H1 (cell line): ENCODE results near the gene ASGR2. TPM values are rescaled to one million over a fixed set of nuclear protein-coding genes. Genes with fewer than 3 reads are reported as not detected.

ENCODE experiments used
- CTCF ChIA-PET: fragments of 300-600 bp; sonication (Branson Sonifier 250); formaldehyde crosslinking; loops from one replicate; lab custom pipeline; 2021; ENCODE audit not compliant: partially characterized antibody; lab: Charles Lee
- POLR2A ChIA-PET: fragments of 300-600 bp; sonication (Branson Sonifier 250); formaldehyde crosslinking; loops from one replicate; lab custom pipeline; 2021; ENCODE audit warnings: inconsistent platforms; ENCODE audit not compliant: partially characterized antibody; lab: Charles Lee
- DNase-seq, 2 experiments: peaks; one replicate each; pipeline versions ENCODE4 v3.0.0 to v3.0.0-alpha.2; 2010 to 2022; ENCODE audit warnings: low spot score in 2 of 2, low read depth in 1 of 2, mixed read lengths in 1 of 2
- FAIRE-seq: peaks from 2 replicates; lab custom pipeline; 2011; peaks lifted over from hg19 to GRCh38; lab: Jason Lieb, UNC
- H2AFZ ChIP-seq: 2 replicates; pipeline ENCODE4 v1.8.1; 2012; ENCODE audit warnings: low read length, inconsistent platforms
- H2AK5ac ChIP-seq: 2 replicates; pipeline ENCODE4 v1.6.1; 2013; ENCODE audit warnings: low read depth, low read length
- H2BK120ac ChIP-seq: replicated peaks from 2 replicates; pipeline ENCODE3; 2013; ENCODE audit warnings: low read depth, low read length, inconsistent platforms
- H2BK12ac ChIP-seq: 2 replicates; pipeline ENCODE4 v1.6.1; 2013; ENCODE audit warnings: low read depth, low read length
- H2BK15ac ChIP-seq: 2 replicates; pipeline ENCODE4 v1.6.1; 2013; ENCODE audit warnings: low read length
- H2BK20ac ChIP-seq: 2 replicates; pipeline ENCODE4 v1.6.1; 2013; ENCODE audit warnings: low read length
- H2BK5ac ChIP-seq: 2 replicates; pipeline ENCODE4 v1.6.1; 2013; ENCODE audit warnings: low read depth, low read length
- H3K14ac ChIP-seq: 2 replicates; pipeline ENCODE4 v1.6.1; 2013; ENCODE audit warnings: inconsistent platforms; ENCODE audit not compliant: insufficient read length
- H3K18ac ChIP-seq: 2 replicates; pipeline ENCODE4 v1.6.1; 2013; ENCODE audit warnings: low read length; ENCODE audit errors: extremely low read depth
- H3K23ac ChIP-seq: 2 replicates; pipeline ENCODE4 v1.6.1; 2013; ENCODE audit warnings: inconsistent platforms; ENCODE audit not compliant: insufficient read length
- H3K23me2 ChIP-seq: 2 replicates; pipeline ENCODE4 v1.6.1; 2013; ENCODE audit warnings: low read depth, low read length
- H3K27ac ChIP-seq: 2 replicates; pipeline ENCODE4 v1.6.1; 2011; ENCODE audit warnings: low read depth, low read length, inconsistent platforms
- H3K27me3 ChIP-seq, 4 experiments: replicated peaks in 1 of 4; 1 replicate in 1 of 4; 2 replicates in 3 of 4; pipeline versions ENCODE4 v1.6.1 to v1.8.1; 2011 to 2013; ENCODE audit warnings: low read length in 3 of 4, mild to moderate bottlenecking in 3 of 4, inconsistent platforms in 2 of 4, mixed read lengths in 2 of 4, moderate library complexity in 1 of 4; ENCODE audit not compliant: control insufficient read depth in 3 of 4, insufficient read depth in 3 of 4; ENCODE audit errors: extremely low read depth in 1 of 4
- H3K36me3 ChIP-seq, 4 experiments: 2 replicates each; pipeline versions ENCODE4 v1.6.1 to v1.8.1; 2011 to 2013; ENCODE audit warnings: mild to moderate bottlenecking in 4 of 4, low read length in 3 of 4, moderate library complexity in 2 of 4, control low read depth in 1 of 4, inconsistent platforms in 1 of 4; ENCODE audit not compliant: insufficient read depth in 4 of 4, control insufficient read depth in 2 of 4
- H3K4ac ChIP-seq: replicated peaks from 2 replicates; pipeline ENCODE3; 2013; ENCODE audit warnings: low read length, low read depth, mixed read lengths, inconsistent platforms; ENCODE audit not compliant: insufficient read length
- H3K4me1 ChIP-seq, 4 experiments: replicated peaks in 1 of 4; 1 replicate in 1 of 4; 2 replicates in 3 of 4; pipeline versions ENCODE4 v1.6.1 to v1.8.1; 2011 to 2013; ENCODE audit warnings: low read length in 3 of 4, inconsistent platforms in 2 of 4, mixed read lengths in 1 of 4; ENCODE audit not compliant: insufficient read depth in 4 of 4, control insufficient read depth in 3 of 4
- H3K4me2 ChIP-seq, 2 experiments: 2 replicates each; pipeline versions ENCODE4 v1.6.1 to v1.8.1; 2011 to 2013; ENCODE audit warnings: low read depth in 2 of 2, low read length in 2 of 2, control low read depth in 1 of 2, inconsistent platforms in 1 of 2, mild to moderate bottlenecking in 1 of 2; ENCODE audit not compliant: insufficient read depth in 1 of 2
- H3K4me3 ChIP-seq, 4 experiments: fragments of 200-600, 300-600 bp in 1 of 4; sonication (generic), shearing (Covaris generic), sonication (Bioruptor Twin) in 1 of 4; 2 replicates each; pipeline versions ENCODE4 v1.5.1 to v1.8.1; 2011 to 2016; ENCODE audit warnings: low read length in 4 of 4, low read depth in 3 of 4, control low read depth in 2 of 4, inconsistent platforms in 2 of 4, mild to moderate bottlenecking in 2 of 4, mixed read lengths in 1 of 4, moderate library complexity in 1 of 4; ENCODE audit not compliant: insufficient read depth in 2 of 4; ENCODE audit errors: extremely low read depth in 1 of 4
- H3K56ac ChIP-seq: replicated peaks from 2 replicates; pipeline ENCODE3; 2013; ENCODE audit warnings: low read depth, mild to moderate bottlenecking, mixed read lengths, low read length, inconsistent platforms; ENCODE audit not compliant: insufficient read length
- H3K79me1 ChIP-seq: 2 replicates; pipeline ENCODE4 v1.6.1; 2013; ENCODE audit warnings: low read depth, low read length, control low read depth
- H3K79me2 ChIP-seq, 2 experiments: 2 replicates each; pipeline versions ENCODE4 v1.6.1 to v1.8.1; 2012 to 2013; ENCODE audit warnings: low read length in 2 of 2, mild to moderate bottlenecking in 2 of 2, inconsistent platforms in 1 of 2; ENCODE audit not compliant: insufficient read depth in 2 of 2, control insufficient read depth in 1 of 2
- H3K9ac ChIP-seq, 4 experiments: replicated peaks in 1 of 4; 1 replicate in 1 of 4; 2 replicates in 3 of 4; pipeline versions ENCODE4 v1.6.1 to v1.8.1; 2011 to 2013; ENCODE audit warnings: low read depth in 3 of 4, low read length in 3 of 4, control low read depth in 2 of 4, mild to moderate bottlenecking in 2 of 4, moderate library complexity in 2 of 4, inconsistent platforms in 1 of 4; ENCODE audit errors: extremely low read depth in 1 of 4
- H3K9me3 ChIP-seq, 2 experiments: 2 replicates each; pipeline versions ENCODE4 v1.6.1 to v1.8.1; 2012 to 2013; ENCODE audit warnings: mild to moderate bottlenecking in 2 of 2, moderate library complexity in 2 of 2, control low read depth in 1 of 2, inconsistent platforms in 1 of 2, low read depth in 1 of 2, low read length in 1 of 2, mixed read lengths in 1 of 2; ENCODE audit not compliant: insufficient read depth in 2 of 2
- H4K20me1 ChIP-seq, 2 experiments: replicated peaks in 1 of 2; 2 replicates each; pipeline versions ENCODE3 to v1.8.1; 2011 to 2013; ENCODE audit warnings: inconsistent platforms in 2 of 2, low read length in 2 of 2, mild to moderate bottlenecking in 1 of 2; ENCODE audit not compliant: insufficient read depth in 2 of 2, control insufficient read depth in 1 of 2
- H4K5ac ChIP-seq: 2 replicates; pipeline ENCODE4 v1.6.1; 2013; ENCODE audit warnings: low read length, low read depth, mixed read lengths, inconsistent platforms; ENCODE audit not compliant: insufficient read length
- H4K8ac ChIP-seq: 2 replicates; pipeline ENCODE4 v1.8.0; 2013; ENCODE audit warnings: mild to moderate bottlenecking, moderate library complexity, low read length, inconsistent platforms; ENCODE audit not compliant: insufficient read depth; ENCODE audit errors: extremely low read depth
- H4K91ac ChIP-seq: replicated peaks from 2 replicates; pipeline ENCODE3; 2013; ENCODE audit warnings: low read length, mixed read lengths, inconsistent platforms; ENCODE audit not compliant: insufficient read length
- CREB1 ChIP-seq: IDR thresholded peaks from 2 replicates; pipeline ENCODE4 v1.6.1; 2012; ENCODE audit warnings: inconsistent platforms
- HDAC2 ChIP-seq, 2 experiments: fragments of 300-600 bp in 1 of 2; sonication (generic) in 1 of 2; IDR thresholded peaks; 2 replicates each; pipeline ENCODE4 v1.6.1; 2011 to 2012; ENCODE audit warnings: low read depth in 2 of 2, low read length in 2 of 2, mild to moderate bottlenecking in 2 of 2, moderate library complexity in 2 of 2, borderline replicate concordance in 1 of 2, inconsistent platforms in 1 of 2
- KDM4A ChIP-seq: IDR thresholded peaks from one replicate; pipeline ENCODE4 v1.7.1; 2012; ENCODE audit warnings: low read depth, mild to moderate bottlenecking, moderate library complexity, low read length, inconsistent platforms; ENCODE audit not compliant: severe bottlenecking
- MAFK ChIP-seq: IDR thresholded peaks from 2 replicates; pipeline ENCODE4 v1.6.1; 2012; ENCODE audit warnings: low read depth, mild to moderate bottlenecking, improper control_type of control experiment, low read length
- NANOG ChIP-seq: IDR thresholded peaks from 2 replicates; pipeline ENCODE4 v1.6.1; 2011; ENCODE audit warnings: low read length, low read depth, mild to moderate bottlenecking, inconsistent platforms; ENCODE audit not compliant: insufficient read depth, poor library complexity, severe bottlenecking
- POLR2A ChIP-seq, 2 experiments: IDR thresholded peaks; 1 replicate in 1 of 2; 2 replicates in 1 of 2; pipeline ENCODE4 v1.6.1; 2011; ENCODE audit warnings: low read depth in 2 of 2, low read length in 2 of 2, mild to moderate bottlenecking in 2 of 2; ENCODE audit errors: control extremely low read depth in 1 of 2
- POLR2AphosphoS5 ChIP-seq: IDR thresholded peaks from 2 replicates; pipeline ENCODE4 v1.6.1; 2011; ENCODE audit warnings: low read depth, low read length
- RXRA ChIP-seq: IDR thresholded peaks from 2 replicates; pipeline ENCODE4 v1.6.1; 2011; ENCODE audit warnings: low read depth, mild to moderate bottlenecking, low read length, moderate library complexity; ENCODE audit not compliant: insufficient read depth
- SIN3A ChIP-seq, 2 experiments: IDR thresholded peaks in 1 of 2; conservative IDR thresholded peaks in 1 of 2; 2 replicates each; pipeline ENCODE4 v1.6.1; 2011 to 2012; ENCODE audit warnings: low read length in 2 of 2, improper control_type of control experiment in 1 of 2, low read depth in 1 of 2, mild to moderate bottlenecking in 1 of 2
- SUZ12 ChIP-seq: fragments of 200-600 bp; sonication (generic); IDR thresholded peaks from 2 replicates; pipeline ENCODE4 v1.6.1; 2012; ENCODE audit warnings: mild to moderate bottlenecking, inconsistent platforms, low read length, moderate library complexity, mixed read lengths
- TCF12 ChIP-seq: IDR thresholded peaks from 2 replicates; pipeline ENCODE4 v1.6.1; 2011; ENCODE audit warnings: low read depth, mild to moderate bottlenecking, low read length
- WGBS, 2 experiments: shearing (Covaris generic) in 1 of 2; methylation state at CpG; one replicate each; pipeline versions ENCODE4 v1.1.6 to v1.1.7; 2013 to 2015; ENCODE audit warnings: low lambda C conversion rate in 2 of 2, mixed read lengths in 2 of 2, inconsistent platforms in 1 of 2, low coverage in 1 of 2, missing lambda C conversion rate in 1 of 2; ENCODE audit not compliant: insufficient replicate concordance in 2 of 2, insufficient coverage in 1 of 2, insufficient read length in 1 of 2; ENCODE audit errors: extremely low coverage in 1 of 2, missing lambda C conversion rate in 1 of 2; 5-methylcytosine and 5-hydroxymethylcytosine counted together
- polyA plus RNA-seq, 7 experiments: library from polyadenylated mRNA; depleted of rRNA in 3 of 7; stranded (reverse) in 5 of 7; unstranded in 2 of 7; fragments of >200 nt in 5 of 7; fragments of 200-250 nt in 2 of 7; gene quantifications; 1 replicate in 5 of 7; 2 replicates in 1 of 7; 4 replicates in 1 of 7; pipeline versions ENCODE4 v1.2.1 to v1.2.3, GENCODE V29; 2011 to 2013; ENCODE audit warnings: missing spikeins in 2 of 7, mixed read lengths in 2 of 7
- total RNA-seq: library from RNA; stranded (reverse); fragmentation: NEBNext Ultra II Directional; extraction: Animal tissue kit (Norgen Biotek cat#: 25700); gene quantifications from 2 replicates; pipeline ENCODE4 v1.2.1, GENCODE V29; 2021

The ASGR2 gene
- total and polyA plus RNA-seq, 2 of the 8 experiments (the other 6 are each of a cell fraction or from before 2014, with no cell fraction given): 0.91 TPM; not detected in 1

GRCh38 chr17:7111784-7112509, 2.7 kb downstream of the ASGR2 start:
- peak overlapping the region; percentile 32 for H3K4ac ChIP-seq
- CTCF ChIA-PET: interaction anchor here (0.6 to 3.2 kb wide), 4 partner anchors 10 to 60 kb away, joined by 3 to 21 read pairs (median 5); no protein-coding TSS in a partner anchor
- no peak overlapping the region for H3K27ac ChIP-seq
- TF ChIP-seq TCF12: no peak
- TF ChIP-seq MAFK: no peak
- TF ChIP-seq NANOG: no peak
- TF ChIP-seq SUZ12: no peak
- TF ChIP-seq HDAC2 (IDR thresholded peaks at IDR 0.05; ENCODE audit: borderline replicate concordance in 1 of 2, low read depth in 2 of 2, low read length in 2 of 2): no peak
- TF ChIP-seq KDM4A: no peak
- no peak for TF ChIP-seq POLR2AphosphoS5
- no peak for TF ChIP-seq POLR2A (IDR thresholded peaks at IDR 0.05; ENCODE audit: control extremely low read depth in 1 of 2, low read depth in 2 of 2, low read length in 2 of 2)
- no peak for TF ChIP-seq RXRA
- no peak for TF ChIP-seq SIN3A (conservative IDR thresholded peaks at IDR 0.05 in 1 of 2, IDR thresholded peaks at IDR 0.05 in 1 of 2; ENCODE audit: low read depth in 1 of 2, low read length in 2 of 2)
- TF ChIP-seq CREB1: no peak

More at GRCh38 chr17:7111784-7112509, 2.7 kb downstream of the ASGR2 start:
- H2BK20ac ChIP-seq: peak overlapping the region; percentile 61; the same call in 1 of the 2 replicates
- no peaks in the 10 kb centered on the region for H3K79me2 ChIP-seq
- H4K20me1 ChIP-seq: peaks cover 0 to 9% of the 10 kb centered on the region in 2 experiments
- no peak overlapping the region for H3K56ac ChIP-seq
- H3K4me1 ChIP-seq: peaks cover 0 to 12% (median 4%) of the 10 kb centered on the region in 4 experiments; a peak in 4 of 7 replicates
- H3K23me2 ChIP-seq: peaks cover 11% of the 10 kb centered on the region
- H3K9me3 ChIP-seq: no peaks in the 10 kb centered on the region
- no peak overlapping the region for H2BK15ac ChIP-seq
- FAIRE-seq (no peak), DNase-seq (no peak)
- H2BK5ac ChIP-seq: no peak overlapping the region
- no peaks in the 10 kb centered on the region for H3K27me3 ChIP-seq
- H3K36me3 ChIP-seq: no peaks in the 10 kb centered on the region
- POLR2A ChIA-PET: interaction anchor here (1.0 to 1.2 kb wide), 4 partner anchors 11 to 73 kb away, joined by 3 to 4 read pairs (median 3); no protein-coding TSS in a partner anchor
- 66% methylated on average over 12 of the region's 12 CpGs; no CpG with 5 or more reads in 1 of the 2 experiments for WGBS, 2 experiments
- no peak overlapping the region; the same call in 1 of the 2 replicates for H4K8ac ChIP-seq
- no peak overlapping the region for H3K14ac ChIP-seq
- H2BK120ac ChIP-seq: no peak overlapping the region
- H3K4me3 ChIP-seq: no peak overlapping the region
- 0 out of 2 replicates have a peak overlapping the region, but pooled peaks have one; percentile 24 for H2AK5ac ChIP-seq
- H3K79me1 ChIP-seq: peaks cover 2% of the 10 kb centered on the region; the same call in 1 of the 2 replicates
- no peak overlapping the region for H3K23ac ChIP-seq
- H3K4me2 ChIP-seq: no peak overlapping the region
- H3K9ac ChIP-seq: no peak overlapping the region
- H4K91ac ChIP-seq: no peak overlapping the region
- no peak overlapping the region for H3K18ac ChIP-seq
- H2BK12ac ChIP-seq: peak overlapping the region; percentile 39; the same call in 1 of the 2 replicates
- H2AFZ ChIP-seq: no peak overlapping the region
- H4K5ac ChIP-seq: no peak overlapping the region
